ENCODE results near the gene HPS4.
A peak's percentile ranks its signal among the peaks of the same experiment; 100 is the strongest.

Gene HPS4

DNA sequence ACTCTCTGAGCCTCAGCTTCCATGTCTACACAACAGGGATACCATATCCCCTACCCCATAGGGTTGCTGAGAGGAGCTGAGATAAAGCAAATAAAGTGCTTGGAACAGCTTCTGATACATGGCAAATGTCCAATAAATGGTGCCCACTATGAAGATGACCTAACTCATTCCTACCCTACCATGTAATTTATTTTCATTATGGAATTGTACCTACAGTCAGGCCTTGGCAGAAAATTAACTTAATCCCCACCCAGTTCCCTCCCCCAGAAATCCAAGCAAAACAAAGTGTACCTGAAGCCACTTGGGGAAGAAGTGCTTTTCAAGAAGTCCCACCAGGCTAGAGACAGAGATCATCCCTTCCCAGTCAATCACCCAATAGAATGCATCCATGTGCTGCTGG lies 10.9 kb upstream of the HPS4 start:
- DNase-seq: no peak

DNA sequence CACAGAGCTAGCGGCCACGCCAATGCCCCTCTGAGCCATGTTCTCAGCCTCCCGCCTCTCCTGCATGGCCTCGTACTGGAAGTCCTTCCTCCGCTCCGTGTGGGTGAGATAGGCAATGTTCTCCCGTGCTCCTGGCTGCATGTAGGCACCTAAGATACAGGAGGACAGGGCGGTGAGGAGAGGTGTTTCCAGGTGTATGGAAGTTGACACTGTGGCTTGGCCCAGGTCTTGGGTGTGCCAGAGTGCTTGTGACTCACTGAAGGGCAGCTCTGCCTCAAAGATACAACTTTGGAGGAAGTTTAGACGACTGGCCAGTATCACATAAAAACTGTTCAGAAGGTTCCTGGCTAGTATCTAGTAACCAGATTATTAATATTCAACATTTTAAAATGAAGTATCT lies 8.6 kb upstream of the HPS4 start:
- no peak for DNase-seq

DNA sequence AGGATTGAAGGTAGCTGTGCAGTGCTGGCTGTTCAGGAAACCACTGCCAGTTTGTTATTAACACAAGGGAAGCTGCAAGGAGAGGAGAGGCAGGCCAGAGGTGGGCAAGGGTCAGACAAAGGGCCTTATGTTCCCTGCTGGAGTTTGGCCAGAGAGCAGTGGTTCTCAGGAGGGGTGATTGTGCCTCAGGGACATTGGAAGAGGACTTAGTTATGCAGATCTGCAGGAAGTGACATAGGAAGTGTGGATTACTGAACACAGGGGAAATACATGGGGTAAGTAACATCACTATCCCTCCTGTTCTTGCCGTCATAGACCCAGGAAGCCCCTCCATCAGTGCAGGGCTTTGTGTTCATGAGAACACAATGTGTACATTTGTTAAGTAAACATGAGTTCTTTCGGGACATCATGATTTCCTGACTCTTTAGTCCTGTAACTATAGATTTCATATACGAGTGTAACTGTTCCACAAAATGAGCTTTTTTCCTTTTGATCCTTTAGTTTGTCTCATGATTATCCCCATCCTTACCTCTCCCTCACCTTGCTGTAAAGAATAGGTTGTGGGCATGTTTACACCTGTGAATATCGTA lies 6.0 kb upstream of the HPS4 start:
- no peak for DNase-seq

DNA sequence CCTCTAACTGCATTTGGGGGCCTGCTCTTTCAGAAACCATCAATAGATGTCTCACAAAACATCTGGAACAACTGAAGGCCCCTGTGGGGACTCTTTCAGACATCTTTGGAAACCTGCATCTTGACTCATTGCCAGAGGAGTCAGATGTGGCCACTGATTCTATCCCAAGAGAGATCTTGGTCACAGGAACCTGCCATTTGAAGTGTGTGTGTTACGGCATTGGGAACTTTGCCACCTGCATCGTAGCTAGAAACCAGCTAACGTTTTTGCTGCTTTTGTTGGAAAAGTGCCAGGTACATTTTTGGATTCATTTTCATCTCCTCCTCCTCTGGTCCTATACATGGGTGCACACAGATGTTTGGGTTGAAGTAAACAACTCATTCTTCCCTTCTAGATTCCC lies 4.4 kb upstream of the HPS4 start:
- no peak for DNase-seq

DNA sequence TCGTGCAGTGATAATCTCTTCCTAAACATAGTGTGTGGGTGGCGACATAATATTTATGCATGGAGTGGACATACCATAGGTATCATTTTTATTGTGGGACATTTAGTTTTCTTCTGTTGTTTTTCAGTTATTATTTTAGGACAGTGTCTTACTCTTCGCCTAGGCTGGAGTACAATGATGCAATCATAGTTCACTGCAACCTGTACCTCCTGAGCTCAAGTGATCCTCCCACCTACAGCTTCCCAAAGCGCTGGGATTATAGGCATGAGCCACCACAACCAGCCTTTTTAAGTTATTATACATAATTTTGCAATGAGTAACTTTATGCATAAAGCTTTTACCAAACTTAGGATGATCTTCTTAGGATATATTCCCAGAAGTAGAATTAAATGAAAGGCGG lies 2.8 kb upstream of the HPS4 start:
- DNase-seq: no peak

DNA sequence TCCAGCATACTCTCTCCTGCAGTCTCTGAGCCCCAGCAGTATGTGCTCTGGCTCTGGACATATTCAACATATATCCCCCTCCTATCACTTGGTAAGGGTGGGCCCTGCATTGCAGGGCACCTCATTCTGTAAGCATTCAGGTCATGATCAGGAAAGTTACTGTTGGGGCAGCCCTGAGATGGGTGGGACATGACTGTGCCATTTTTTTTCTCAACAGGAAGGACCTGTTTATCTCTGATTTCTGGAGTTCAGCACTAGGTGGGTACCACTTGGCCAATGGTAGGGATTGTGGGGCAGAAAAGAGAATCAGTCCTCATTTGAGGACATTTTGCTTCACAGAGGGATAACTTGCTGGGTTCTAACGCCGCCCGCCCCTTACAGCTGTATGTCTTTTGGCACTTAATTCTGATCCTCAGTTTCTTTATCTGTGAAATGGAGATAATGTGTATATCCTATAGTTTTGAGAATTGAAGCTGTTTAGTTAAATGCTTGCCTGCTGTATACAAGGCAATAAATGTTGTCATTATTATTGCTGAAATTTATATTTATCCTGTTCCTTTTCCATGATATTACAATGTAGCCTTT lies 2.3 kb upstream of the HPS4 start:
- DNase-seq: no peak

DNA sequence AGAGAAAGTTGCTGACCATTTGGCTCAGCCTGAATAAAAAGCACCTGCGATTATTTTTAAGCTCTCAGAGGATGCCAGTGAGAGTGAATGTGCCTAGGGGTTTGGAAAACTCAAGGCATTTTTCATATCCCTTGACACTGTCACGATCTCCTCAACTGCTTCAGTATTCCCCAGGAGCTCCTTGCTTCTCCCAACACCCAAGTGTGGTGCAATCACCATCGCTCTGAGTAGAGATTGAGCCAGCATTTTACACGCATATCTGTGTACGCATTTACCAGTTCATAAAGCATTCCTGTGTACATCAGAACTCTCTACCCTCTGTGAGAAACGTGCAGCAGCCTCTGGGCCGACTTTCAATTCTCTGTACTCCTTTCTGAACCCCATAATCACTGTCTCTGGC lies 1.4 kb upstream of the HPS4 start:
- DNase-seq: no peak

DNA sequence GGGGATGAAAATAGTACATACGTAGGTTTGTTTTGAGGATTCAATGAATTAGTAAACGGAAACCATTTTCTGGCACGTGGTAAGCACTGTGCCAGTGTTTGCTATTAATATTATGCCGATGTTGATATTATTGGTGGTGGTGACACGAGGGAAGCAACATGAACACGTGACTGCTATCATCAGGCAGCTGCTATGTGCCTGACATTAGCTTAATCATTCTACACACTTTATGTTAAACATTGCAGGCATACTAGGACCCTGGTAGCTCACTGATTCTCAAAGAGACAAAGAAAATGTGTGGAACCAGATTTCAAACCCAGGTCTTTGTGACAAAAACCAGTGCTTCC lies 750 bp upstream of the HPS4 start:
- no peak for DNase-seq

DNA sequence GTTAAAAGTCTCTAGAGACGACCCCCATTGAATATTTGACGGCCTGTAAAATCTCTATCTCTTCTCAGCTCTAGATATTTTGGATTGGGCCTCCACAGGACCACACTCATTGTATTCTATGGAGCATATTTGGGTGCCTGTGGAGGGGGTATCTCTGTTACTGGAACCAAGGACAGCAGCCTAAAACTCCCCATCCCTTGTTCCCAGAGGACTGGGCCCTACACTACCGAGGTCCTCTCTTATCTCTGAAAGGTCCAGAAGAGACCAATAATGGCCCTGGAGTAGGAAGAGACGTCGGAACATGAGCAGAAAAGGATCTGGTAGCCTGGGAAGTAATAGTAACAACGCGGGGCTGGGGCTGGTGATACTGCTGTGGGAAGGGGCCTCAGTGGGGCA lies 542 bp downstream of the HPS4 start:
- no peak for DNase-seq

DNA sequence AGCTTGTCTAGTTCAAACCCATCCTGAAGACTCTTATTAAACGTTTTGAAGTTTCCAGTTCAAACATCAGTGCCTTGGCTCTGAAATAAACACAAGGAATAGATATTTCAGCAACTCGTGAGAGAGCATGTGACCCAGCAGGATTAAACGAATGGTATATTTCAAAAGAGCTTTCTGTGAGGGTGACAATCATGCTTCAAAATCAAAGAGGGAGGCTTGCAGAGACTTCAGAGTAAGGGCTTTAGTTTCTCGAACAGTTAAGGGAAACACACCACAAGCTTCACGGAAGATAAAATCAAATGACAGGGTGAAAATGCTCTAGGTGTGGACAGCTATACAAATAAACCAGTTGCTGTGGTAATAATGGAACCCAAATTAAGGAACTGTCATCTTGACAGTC lies 1.4 kb downstream of the HPS4 start:
- DNase-seq: no peak

DNA sequence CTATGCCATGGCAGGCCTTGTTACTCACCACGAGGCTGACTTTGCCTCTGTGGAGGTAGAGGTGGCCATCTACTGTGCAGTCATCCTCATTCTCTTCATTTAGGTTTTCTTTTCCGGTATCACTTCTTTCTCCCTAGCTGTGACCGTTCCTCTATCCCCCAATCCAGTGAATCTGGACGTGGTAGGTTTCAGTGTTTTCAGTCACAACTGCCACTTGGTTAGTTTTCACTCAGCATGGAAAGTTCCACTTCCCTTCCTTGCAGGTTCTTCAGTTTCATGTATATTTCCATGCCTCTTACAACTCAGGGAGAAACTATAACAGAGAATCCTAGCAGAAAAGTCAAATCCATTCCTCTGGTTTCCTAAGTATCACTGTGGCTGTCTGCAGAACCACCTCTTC lies 1.9 kb downstream of the HPS4 start:
- DNase-seq: no peak

DNA sequence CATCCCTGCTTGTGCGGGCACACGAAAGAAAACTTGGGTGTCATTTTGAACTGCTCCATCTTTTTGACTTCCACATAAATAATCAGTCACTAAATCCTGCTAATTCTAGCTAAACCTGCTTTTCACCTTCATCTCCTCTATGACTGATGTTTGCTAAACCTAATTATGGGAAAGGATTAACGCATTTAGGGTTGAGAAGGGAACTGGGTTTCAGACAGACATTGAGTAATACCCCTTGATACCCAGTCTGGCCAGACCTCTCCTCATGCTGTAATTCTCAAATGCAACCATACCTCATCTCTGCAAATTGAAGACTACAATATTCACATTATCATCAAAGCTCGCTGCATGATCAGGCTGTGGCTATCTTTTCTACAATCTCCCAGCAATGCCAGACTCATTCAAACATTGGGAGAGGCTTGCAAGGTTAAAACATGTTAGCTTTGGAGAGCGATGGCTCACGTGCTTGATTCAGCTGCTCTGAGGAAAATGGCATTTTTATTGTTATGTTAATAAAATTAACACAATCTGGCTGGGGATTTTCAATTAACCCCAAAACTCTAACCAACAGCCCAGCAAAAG lies 2.4 kb downstream of the HPS4 start:
- DNase-seq: no peak

DNA sequence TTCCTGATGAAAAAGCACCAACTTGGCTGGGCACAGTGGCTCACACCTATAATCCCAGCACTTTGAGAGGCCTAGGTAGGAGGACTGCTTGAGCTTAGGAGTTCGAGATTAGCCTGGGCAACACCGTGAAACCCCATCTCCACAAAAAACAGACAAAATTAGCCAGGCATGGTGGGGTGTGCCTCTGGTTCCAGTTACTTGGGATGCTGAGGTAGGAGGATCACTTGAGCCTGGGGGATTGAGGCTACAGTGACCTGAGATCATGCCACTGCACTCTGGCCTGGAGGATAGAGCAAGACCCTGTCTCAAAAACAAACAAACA lies 3.0 kb downstream of the HPS4 start:
- DNase-seq: no peak

DNA sequence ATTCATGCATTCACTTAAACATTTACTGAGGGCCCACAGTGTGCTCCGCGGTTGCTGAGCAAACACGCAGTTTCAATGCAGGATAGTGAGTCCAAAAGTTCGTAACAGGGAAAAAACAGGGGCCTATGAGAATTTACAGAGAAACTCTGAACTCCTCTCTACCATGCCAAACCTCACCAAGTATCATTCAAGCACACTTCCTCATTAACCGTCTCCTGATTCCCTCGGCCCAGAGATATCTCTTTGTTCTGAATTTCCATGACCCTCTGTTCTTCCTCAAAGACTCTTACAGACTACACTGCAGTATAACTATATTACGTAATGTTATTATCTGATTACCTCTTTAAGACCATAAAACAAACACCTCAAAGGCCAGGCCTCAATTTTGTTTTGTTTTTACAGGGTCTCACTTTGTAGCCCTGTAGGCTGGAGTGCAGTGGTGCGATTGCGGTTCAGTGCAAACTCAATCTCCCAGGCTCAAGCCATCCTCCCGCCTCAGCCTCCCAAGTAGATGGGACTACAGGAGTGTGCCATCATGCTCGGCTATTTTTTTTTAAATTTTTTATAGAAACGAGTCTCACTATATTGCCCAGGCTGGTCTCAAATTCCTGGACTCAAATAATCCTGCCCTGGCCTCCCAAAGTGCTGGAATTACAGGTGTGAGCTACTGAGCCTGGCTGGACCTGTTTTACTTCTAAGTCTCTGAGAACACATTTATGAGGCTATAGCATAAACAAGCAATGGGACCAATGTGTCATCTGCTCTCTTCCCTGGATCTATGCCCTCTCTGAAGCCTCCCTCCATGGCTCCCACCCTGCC lies 3.6 kb downstream of the HPS4 start:
- DNase-seq: no peak

DNA sequence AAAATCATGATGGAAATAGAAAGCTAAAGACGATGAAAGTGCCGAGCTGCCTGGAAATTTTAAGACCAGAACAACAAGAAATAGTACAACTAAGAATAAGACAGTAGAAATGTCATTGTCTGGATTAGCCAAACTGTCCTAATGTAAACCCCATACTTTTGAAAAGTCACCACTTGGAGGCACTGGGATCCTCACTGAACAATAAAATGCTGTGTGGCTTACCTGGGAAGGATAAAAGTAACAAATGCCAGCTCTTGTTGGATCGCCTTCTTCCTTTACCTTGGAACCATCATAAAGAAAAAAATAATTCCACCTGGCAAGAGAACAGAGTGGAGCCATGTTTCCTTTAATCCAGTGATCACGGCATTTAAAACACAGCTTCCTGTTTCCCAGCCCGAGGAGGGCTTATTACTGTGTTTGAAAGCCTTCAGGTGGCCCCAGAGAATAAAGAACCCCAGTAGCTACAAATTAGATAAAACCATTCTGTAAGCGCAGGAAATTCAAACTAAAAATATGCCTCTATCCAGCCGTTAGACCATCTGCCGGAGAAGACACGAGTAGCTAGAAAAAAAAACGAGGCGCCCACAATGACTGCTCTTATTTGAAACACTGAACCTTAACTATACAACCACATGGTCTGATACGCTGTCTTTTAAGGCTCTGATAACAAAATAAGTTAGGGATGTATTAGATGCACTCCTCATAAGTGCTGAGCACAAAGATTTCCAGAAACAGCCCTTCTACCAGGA lies 4.4 kb downstream of the HPS4 start:
- DNase-seq: no peak

DNA sequence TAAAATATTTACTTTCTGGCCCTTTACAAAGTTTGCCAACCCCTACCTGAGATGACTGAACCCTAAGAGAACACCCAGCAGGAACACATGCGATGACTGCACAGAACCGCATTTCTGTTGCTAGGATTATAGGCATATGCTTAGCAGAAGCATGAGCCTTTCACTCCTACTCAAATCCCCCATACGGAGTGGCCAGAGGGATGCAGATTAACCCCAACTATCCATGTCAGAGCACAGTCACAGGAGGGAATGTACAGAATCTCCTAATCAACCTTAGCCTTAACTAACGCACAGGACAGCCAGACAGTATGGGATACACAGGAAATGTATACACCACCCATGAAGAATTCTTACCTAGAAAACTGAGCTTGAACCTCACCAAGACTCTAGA lies 6.2 kb downstream of the HPS4 start:
- DNase-seq: no peak

DNA sequence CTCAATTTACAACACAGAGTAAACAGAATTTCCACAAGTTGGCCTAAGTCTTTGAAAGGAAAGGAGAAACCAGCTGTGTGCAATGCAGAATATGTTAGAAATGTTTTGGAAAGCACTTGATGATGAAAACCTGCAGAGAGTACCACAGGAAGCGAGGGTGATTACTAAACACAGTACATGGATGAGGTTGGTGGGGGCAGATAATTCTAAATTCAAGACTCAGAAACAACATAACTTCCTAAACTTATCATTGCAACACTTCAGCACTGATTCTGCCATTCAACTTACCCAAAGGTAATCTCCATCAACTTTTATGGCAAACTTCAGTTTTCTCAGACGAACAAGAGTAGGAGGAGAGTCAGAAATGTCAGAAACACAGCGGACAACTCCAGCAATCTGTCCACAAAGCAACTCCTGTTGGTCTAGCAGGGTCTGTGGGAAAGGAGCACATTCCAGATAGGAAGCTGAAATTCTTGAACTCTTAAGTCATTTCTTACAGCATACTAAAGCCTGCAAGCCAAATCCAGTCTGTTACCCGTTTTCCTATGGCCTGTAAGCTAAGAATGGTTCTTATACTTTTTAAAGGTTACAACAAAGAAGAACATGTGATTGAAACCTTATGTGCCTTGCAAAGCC lies 6.8 kb downstream of the HPS4 start:
- DNase-seq: no peak

DNA sequence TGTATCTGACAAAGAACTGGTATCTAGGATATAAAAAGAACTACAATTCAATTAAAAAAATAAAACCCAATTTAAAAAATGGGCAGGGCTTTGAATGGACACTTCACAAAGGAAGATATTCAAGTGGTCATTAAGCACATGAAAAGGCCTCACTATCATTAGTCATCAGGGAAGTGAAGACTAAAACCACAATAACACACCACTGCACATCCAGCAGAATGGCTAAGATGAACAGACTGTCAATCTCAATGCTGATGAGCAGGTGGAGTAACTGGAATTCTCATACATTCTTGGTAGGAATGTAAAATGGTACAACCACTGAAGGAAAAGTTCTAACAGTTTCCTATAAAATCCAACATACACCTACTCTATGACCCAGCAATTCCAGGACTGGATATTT lies 8.9 kb downstream of the HPS4 start:
- DNase-seq: no peak

DNA sequence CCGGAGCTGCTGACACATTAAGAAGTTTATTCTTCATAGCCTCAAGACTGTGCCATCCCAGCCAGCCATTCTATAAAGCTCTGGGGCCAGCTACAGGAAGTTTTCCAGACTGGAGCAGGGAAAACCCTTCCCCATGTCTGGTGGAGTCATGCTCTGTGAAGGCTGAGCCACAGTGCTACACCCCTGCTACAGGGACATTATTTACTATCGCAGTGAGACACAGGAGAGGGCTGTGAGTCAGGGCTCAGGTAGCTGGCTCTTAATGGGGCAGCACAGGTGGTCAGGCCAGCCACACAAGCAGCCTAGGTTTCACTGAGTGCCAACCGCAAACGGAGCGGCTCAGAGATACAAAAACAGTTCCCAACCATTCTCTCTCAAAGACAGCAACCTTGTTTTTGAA lies 12.1 kb downstream of the HPS4 start:
- no peak for DNase-seq

DNA sequence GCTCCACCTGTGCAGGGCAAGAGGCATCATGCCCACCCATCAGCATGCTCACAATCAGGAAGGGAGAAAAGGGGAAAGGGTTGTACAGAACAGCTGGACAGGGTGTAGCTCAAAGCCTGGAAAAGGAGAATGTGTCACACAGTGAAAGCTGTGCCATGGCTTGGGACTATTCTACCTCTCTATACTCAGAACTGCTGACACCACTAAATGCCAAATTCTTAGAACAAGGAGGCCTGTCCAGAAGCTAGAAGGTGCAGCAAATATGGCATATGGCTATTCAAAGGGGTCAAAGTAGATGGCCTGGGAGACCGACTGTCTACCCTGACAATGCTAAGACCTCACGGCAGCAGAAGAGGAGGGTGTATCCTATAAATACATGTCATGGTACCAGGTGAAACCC lies 12.8 kb downstream of the HPS4 start:
- no peak for DNase-seq

DNA sequence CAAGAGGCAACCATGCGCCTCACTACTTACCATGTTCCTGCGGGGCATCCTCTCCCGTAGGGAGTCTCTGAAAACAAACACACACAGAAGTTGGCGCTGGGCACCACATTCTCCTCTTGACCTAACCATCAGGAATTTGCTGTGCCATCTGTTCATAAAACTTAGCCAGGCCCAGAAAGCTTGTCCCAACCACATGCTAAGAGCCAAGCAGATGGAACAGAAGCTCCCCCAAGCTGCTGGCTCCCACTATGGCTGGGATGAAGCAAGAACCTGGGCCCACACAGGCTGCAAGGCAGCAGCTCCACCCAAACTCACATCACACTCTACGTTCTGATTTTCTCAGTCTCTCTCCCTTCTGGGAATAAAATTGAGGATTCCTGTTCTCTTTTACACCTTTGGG lies 17.4 kb downstream of the HPS4 start:
- DNase-seq: no peak

DNA sequence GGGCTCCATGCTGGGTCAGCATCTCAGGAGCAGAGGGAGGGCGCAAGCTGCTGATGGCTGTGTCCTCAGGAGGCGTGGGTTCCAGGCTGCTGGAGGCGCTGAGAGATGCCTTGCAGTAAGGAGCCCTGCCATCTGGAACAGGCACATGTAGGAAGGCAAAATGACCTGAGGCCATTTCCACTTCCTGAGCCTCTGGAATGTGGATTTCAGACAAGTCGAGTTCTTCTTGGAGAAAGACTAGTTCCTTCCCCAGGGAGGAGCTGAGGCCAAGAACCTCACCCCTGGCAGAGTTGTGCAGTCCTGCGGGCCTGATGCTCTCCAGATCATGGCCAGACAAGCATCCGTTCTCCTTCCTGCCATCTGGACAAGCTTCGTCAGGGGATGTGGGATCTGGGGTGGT lies 19.3 kb downstream of the HPS4 start:
- peak; percentile 12 for DNase-seq

DNA sequence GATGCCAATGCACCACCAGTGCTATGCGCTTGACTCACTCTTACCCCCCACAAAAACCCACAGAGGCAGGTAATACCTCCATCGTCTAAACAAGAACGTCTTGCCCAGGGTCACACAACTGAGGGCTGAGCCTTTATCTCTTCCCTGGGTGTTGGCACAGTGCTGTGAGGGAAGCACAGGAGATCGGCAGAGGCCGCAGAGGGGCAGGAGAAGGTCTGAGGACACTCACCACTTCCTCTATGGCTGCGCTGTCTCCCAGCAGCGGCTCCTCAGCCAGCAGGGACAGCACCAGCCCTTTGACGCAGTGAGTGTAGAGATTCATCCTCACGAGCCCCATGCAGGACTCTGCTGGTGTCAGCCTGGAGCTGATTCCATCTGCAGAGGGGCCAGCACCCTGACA lies 19.9 kb downstream of the HPS4 start:
- no peak for DNase-seq

Measured in eye (tissue), 1 donor.